Spleen (tissue), 11 donors: ENCODE measurements around the gene XPR1. TPM values are rescaled to one million over a fixed set of nuclear protein-coding genes. Genes with fewer than 3 reads are reported as not detected.

Experiments used
- DNase-seq: peaks from one replicate; pipeline ENCODE4 v3.0.0-alpha.2; 2020
- H3K27ac ChIP-seq, 8 donors: fragments of 200-600 bp; sonication (generic) in 7 of 8; 1 replicate in 4 of 8; 2 replicates in 4 of 8; pipeline versions ENCODE4 v1.5.0 to v1.8.0; 2016 to 2021; ENCODE audit warnings: inconsistent platforms in 4 of 8, mild to moderate bottlenecking in 4 of 8, moderate library complexity in 1 of 8
- H3K27me3 ChIP-seq, 7 donors: fragments of 200-600 bp; sonication (generic) in 6 of 7; replicated peaks in 1 of 7; 1 replicate in 4 of 7; 2 replicates in 3 of 7; pipeline versions ENCODE4 v1.5.0 to v1.8.0; 2016 to 2021; ENCODE audit warnings: inconsistent platforms in 3 of 7, mild to moderate bottlenecking in 1 of 7
- H3K36me3 ChIP-seq, 6 donors: fragments of 200-600 bp; sonication (generic) in 5 of 6; 1 replicate in 4 of 6; 2 replicates in 2 of 6; pipeline versions ENCODE4 v1.5.0 to v1.8.0; 2016 to 2021; ENCODE audit warnings: inconsistent platforms in 2 of 6
- H3K4me1 ChIP-seq, 6 donors: fragments of 200-600 bp; sonication (generic) in 5 of 6; 1 replicate in 3 of 6; 2 replicates in 3 of 6; pipeline versions ENCODE4 v1.5.0 to v1.8.0; 2016 to 2021; ENCODE audit warnings: inconsistent platforms in 3 of 6
- H3K4me3 ChIP-seq, 8 donors: fragments of 200-600 bp; sonication (generic) in 7 of 8; 1 replicate in 4 of 8; 2 replicates in 4 of 8; pipeline versions ENCODE4 v1.5.0 to v1.8.0; 2016 to 2021; ENCODE audit warnings: inconsistent platforms in 4 of 8, mild to moderate bottlenecking in 4 of 8, moderate library complexity in 2 of 8
- H3K9me3 ChIP-seq, 8 donors: fragments of 200-600 bp; sonication (generic) in 7 of 8; 1 replicate in 4 of 8; 2 replicates in 4 of 8; pipeline versions ENCODE4 v1.5.0 to v1.8.0; 2016 to 2021; ENCODE audit warnings: inconsistent platforms in 4 of 8
- CTCF ChIP-seq, 11 experiments: fragments of 200-600 bp in 7 of 11; fragments of 450-650 bp in 4 of 11; sonication (generic) in 4 of 11; IDR thresholded peaks in 8 of 11; conservative IDR thresholded peaks in 3 of 11; 1 replicate in 7 of 11; 2 replicates in 4 of 11; pipeline versions ENCODE4 v1.4.0 to v1.8.0; 2016 to 2021; ENCODE audit warnings: antibody characterized with exemption in 11 of 11, inconsistent platforms in 4 of 11, mild to moderate bottlenecking in 1 of 11
- POLR2A ChIP-seq, 3 donors: fragments of 450-650 bp; IDR thresholded peaks; one replicate each; pipeline ENCODE4 v1.5.1; 2017; ENCODE audit warnings: antibody characterized with exemption in 3 of 3, mild to moderate bottlenecking in 1 of 3
- POLR2AphosphoS5 ChIP-seq, 3 donors: sonication (generic); formaldehyde crosslinking; IDR thresholded peaks; one replicate each; pipeline ENCODE4 v1.5.1; 2017; ENCODE audit warnings: antibody characterized with exemption in 3 of 3
- WGBS, 5 donors: extraction: QIAGEN DNeasy Blood & Tissue Kit in 3 of 5; methylation state at CpG; one replicate each; pipeline versions ENCODE4 v1.1.5 to v1.1.7; 2013 to 2018; 5-methylcytosine and 5-hydroxymethylcytosine counted together
- intact Hi-C: fragments of 100-400 bp; cut with DNase I; formaldehyde crosslinking; loops from one replicate; pipeline ENCODE4 v1.15.0; 2023; ENCODE audit warnings: low total_unique reads
- polyA plus RNA-seq, 3 donors: library from polyadenylated mRNA; stranded (reverse); fragments of 200-250 nt; gene quantifications; one replicate each; pipeline ENCODE4 v1.2.1, GENCODE V29; 2013
- total RNA-seq, 7 donors: library from RNA; depleted of rRNA in 3 of 7; stranded (reverse); fragments of >200 nt in 3 of 7; fragmentation: NEBNext Ultra II Directional in 4 of 7; extraction: Animal tissue kit (Norgen Biotek cat#: 25700) in 4 of 7; gene quantifications; one replicate each; pipeline versions ENCODE4 v1.1.0 to v1.2.1, GENCODE V29; 2016 to 2021
- donor health status: healthy with polysubstance abuse.
- donor health status: DM: no; HTN: no; CAD: no; lungs with moderate emphysema.
- donor health status: DM: no; HTN: no; CAD: no.
- donor health status: Bipolar disorder and iron deficiency.
- donor health status: healthy.
- donor health status: DM: no; HTN: no; CAD: no.
- donor health status: DM: yes; HTN: yes; CAD: no.

Gene XPR1
- total and polyA plus RNA-seq, 10 donors, result 2.3 to 26.8 (median 18.1) TPM

GRCh38 chr1:180848191-180848590 is 216.4 kb downstream of the XPR1 start:
- Histone ChIP-seq H3K36me3 (peaks cover 0 to 15% (median 0%) of the 10 kb centered on the region in 6 donors), H3K4me3 (no peak overlapping the region), H3K27ac (no peak overlapping the region), H3K9me3 (peaks cover 0 to 13% (median 8%) of the 10 kb centered on the region in 8 donors), H3K27me3 (no peaks in the 10 kb centered on the region), H3K4me1 (peaks cover 0 to 17% (median 7%) of the 10 kb centered on the region in 6 donors)
- intact Hi-C loops, result no loop called here
- no peak for DNase-seq
- TF ChIP-seq POLR2AphosphoS5 (IDR thresholded peaks at IDR 0.05), result no peak
- no peak for TF ChIP-seq POLR2A (IDR thresholded peaks at IDR 0.05)
- no peak for TF ChIP-seq CTCF (IDR thresholded peaks at IDR 0.05 in 8 of 11, conservative IDR thresholded peaks at IDR 0.05 in 3 of 11)

GRCh38 chr1:180849031-180849775 is 217.4 kb downstream of the XPR1 start:
- intact Hi-C loops, result no loop called here
- DNase-seq, result no peak
- H3K27me3 ChIP-seq, result no peaks in the 10 kb centered on the region
- no peak overlapping the region for H3K4me3 ChIP-seq
- peaks cover 0 to 13% (median 8%) of the 10 kb centered on the region in 8 donors for H3K9me3 ChIP-seq
- H3K36me3 ChIP-seq, result peaks cover 0 to 15% (median 0%) of the 10 kb centered on the region in 6 donors
- no peak for TF ChIP-seq POLR2A (IDR thresholded peaks at IDR 0.05)
- TF ChIP-seq POLR2AphosphoS5 (IDR thresholded peaks at IDR 0.05), result no peak
- no peak for TF ChIP-seq CTCF (IDR thresholded peaks at IDR 0.05 in 8 of 11, conservative IDR thresholded peaks at IDR 0.05 in 3 of 11)
- no peak overlapping the region for H3K27ac ChIP-seq
- WGBS, 5 donors, result 65 to 76% (median 69%) methylated on average over 6 of the region's 6 CpGs
- peaks cover 0 to 26% (median 9%) of the 10 kb centered on the region in 6 donors for H3K4me1 ChIP-seq

GRCh38 chr1:180851995-180852887 is 220.4 kb downstream of the XPR1 start:
- no peak for DNase-seq
- H3K4me1 ChIP-seq, result peaks cover 0 to 35% (median 12%) of the 10 kb centered on the region in 6 donors
- H3K36me3 ChIP-seq, result peaks cover 0 to 5% (median 0%) of the 10 kb centered on the region in 6 donors
- H3K27me3 ChIP-seq, result no peaks in the 10 kb centered on the region
- H3K4me3 ChIP-seq, result no peak overlapping the region
- H3K9me3 ChIP-seq, result peaks cover 0 to 13% (median 8%) of the 10 kb centered on the region in 8 donors
- TF ChIP-seq POLR2AphosphoS5 (IDR thresholded peaks at IDR 0.05) (no peak), POLR2A (IDR thresholded peaks at IDR 0.05) (no peak), CTCF (IDR thresholded peaks at IDR 0.05 in 8 of 11, conservative IDR thresholded peaks at IDR 0.05 in 3 of 11) (no peak)
- WGBS, 5 donors, result 65 to 74% (median 68%) methylated on average over 8 of the region's 8 CpGs
- intact Hi-C loops, result no loop called here
- H3K27ac ChIP-seq, result no peak overlapping the region

GRCh38 chr1:180854001-180854400 is 222.2 kb downstream of the XPR1 start:
- Histone ChIP-seq H3K36me3 (peaks cover 0 to 5% (median 0%) of the 10 kb centered on the region in 6 donors), H3K4me3 (no peak overlapping the region), H3K27ac (no peak overlapping the region), H3K27me3 (no peaks in the 10 kb centered on the region), H3K9me3 (peaks cover 0 to 13% (median 8%) of the 10 kb centered on the region in 8 donors), H3K4me1 (peaks cover 0 to 43% (median 12%) of the 10 kb centered on the region in 6 donors)
- WGBS, 5 donors, result 34 to 56% (median 44%) methylated on average over 2 of the region's 2 CpGs
- no peak for DNase-seq
- intact Hi-C loops, result no loop called here
- TF ChIP-seq POLR2A (IDR thresholded peaks at IDR 0.05) (no peak), POLR2AphosphoS5 (IDR thresholded peaks at IDR 0.05) (no peak), CTCF (IDR thresholded peaks at IDR 0.05 in 8 of 11, conservative IDR thresholded peaks at IDR 0.05 in 3 of 11) (no peak)
